Amniotic stem cell (primary cell): ENCODE measurements around the gene CFAP74.

ENCODE experiments used
- DNase-seq: peaks from one replicate; lab custom pipeline; 2025; lab: John Stamatoyannopoulos, UW

CFAP74 gene

DNA sequence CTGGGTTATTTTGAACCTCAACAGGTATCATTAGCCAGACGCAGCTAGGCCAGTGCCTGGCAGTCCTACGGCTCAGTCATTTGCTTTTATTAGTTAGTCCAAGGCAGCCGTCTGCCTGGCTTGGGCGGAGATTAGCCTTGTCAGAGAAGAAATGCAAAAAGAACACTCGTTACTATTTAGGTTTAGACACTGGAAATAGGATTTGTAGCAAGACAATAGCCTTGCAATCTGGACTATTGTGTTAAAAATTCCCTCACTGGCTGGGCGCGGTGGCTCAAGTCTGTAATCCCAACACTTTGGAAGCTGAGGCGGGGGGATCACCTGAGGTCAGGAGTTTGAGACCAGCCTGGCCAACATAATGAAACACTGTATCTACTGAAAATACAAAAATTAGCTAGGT, 35.7 kb upstream of the CFAP74 start:
- DNase-seq = no peak

GRCh38 chr1:2038229-2038628, 34.6 kb upstream of the CFAP74 start:
- no peak for DNase-seq

GRCh38 chr1:2037314-2037979, 33.9 kb upstream of the CFAP74 start:
- DNase-seq = no peak

DNA sequence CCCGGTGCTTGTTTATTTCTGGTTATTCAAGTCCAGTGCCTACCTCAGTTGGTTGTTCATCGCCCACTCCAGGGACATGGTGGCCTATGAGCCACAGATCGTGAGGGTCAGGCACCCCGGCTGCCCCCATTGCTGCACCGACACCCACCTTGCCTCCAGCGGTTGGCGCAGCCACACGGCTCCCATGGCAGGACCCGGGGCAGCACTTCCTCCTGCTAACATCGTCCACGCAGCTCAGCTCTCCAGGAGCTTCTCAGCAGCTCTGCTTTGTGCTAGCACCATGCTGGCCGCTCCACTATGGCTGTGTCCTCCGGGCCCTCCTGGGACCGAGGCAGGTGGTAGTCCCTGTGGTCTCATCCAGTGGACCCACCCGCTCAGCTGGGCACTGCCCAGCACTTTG, 32.7 kb upstream of the CFAP74 start:
- no peak for DNase-seq

GRCh38 chr1:2033165-2033564, 29.6 kb upstream of the CFAP74 start:
- no peak for DNase-seq

DNA sequence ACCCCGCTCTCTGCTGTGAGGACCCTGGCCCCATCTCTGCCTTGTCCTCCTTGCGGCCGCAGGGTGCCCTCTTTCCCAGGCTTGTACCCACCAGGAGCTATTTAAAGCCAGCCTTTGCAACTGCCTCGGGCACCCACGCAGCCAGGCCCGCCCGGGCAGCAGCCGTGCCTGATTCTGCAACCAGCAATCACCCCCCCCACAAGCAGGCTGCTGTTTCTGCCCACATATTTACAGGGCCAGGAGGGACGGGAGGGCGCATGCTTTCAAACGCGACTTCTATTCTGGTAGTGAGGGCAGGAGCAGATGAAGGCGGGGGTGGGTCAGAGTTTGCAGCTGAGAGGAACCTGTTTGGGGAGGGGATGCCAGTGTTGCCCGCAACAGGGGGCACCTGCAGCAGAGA, 29.2 kb upstream of the CFAP74 start:
- DNase-seq = no peak

DNA sequence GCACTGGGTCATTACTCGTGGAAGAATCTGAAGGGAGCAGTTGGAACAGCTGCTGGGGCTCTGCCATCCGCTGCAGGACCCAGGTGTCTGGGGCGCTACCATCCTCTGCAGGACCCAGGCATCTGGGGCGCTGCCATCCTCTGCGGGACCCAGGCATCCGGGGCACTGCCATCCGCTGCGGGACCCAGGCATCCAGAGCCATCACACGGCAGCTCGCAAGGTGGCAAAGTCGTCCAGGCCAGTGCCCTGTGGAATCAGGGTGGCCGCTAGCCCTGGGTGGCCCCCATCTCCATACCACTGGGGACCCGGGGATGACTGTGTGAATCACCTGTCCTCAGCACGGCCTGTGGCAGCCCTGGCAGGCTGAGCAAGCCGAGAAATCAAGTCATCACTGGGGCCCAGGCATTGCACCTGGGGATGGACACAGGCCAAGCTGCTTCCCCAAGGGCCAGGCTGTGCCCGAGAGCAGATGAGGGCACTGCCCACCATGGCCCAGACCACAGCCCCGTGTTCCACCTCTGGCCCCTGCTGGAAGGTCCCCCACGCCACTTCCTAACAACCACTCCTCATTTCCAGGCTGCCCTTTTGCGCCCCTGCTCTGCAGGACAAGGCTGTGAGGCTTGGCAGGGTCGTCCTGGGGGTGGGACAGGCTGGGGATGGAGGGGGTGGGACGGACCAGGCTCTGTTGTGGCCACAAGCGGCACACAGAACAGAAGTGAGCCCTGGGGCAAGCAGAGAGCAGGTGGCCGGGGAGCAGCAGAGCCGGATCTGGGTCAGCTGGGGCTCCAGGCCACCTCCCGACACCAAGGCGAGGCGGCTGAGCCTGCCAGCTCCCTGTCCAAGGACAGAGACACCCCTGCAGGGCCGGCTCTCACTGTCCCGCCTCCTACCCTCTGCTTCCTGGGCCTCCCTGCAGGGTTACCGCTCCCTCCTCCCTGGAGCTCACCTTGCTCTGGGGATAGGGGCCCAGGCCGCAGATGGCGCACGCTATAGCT, 28.3 kb upstream of the CFAP74 start:
- no peak for DNase-seq

DNA sequence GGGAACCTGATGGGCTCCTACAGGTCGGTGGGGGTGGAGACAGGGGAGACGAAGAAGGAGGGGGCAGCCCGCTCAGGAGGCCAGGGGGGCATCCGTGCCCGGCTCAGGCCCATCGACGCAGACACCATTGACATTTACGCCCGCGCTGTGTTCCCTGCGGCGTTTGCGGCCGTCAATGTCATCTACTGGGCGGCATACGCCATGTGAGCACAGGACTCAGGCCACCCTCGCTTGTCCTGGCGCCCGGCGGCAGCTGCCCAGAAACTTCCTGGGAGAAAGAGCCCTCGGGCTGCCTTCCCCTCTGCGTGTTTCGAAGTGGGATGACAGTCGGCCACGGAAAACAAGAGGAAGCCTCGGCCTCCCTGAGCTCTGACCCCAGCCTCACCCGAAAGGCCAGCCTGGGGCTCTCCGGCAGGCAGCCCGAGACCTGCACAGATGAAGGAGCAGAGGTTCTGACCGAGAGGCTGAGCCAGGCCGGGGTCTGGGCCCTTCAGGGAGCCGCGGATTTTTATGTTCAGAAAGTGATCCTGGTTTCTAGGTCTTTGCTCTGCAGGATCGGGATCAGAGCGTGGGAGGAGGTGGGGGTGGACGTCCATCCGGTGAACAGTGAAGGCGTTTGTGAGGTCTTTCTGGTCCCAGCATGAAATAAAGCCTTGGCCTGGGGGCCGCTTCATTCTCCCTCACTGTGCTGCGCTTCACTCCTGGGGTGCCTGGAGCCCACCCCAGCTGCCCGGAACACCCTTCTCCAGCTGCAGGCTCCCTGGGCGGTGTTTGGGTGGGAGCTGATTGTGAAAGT, 26.7 kb upstream of the CFAP74 start:
- DNase-seq = no peak

DNA sequence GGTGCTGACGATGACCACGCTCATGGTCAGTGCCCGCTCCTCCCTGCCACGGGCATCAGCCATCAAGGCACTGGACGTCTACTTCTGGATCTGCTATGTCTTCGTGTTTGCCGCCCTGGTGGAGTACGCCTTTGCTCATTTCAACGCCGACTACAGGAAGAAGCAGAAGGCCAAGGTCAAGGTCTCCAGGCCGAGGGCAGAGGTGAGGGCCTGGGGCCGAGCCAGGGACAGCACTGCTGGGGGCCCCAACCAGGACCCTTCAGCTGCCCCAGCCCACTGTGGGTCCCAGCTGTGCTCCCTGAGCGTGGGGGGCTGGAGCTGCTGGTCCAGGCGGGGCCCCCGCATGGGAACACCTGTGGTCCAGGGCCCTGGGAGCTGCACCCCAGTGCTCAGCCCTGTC, 26.0 kb upstream of the CFAP74 start:
- no peak for DNase-seq

GRCh38 chr1:2028870-2029560, 25.4 kb upstream of the CFAP74 start:
- DNase-seq = no peak

DNA sequence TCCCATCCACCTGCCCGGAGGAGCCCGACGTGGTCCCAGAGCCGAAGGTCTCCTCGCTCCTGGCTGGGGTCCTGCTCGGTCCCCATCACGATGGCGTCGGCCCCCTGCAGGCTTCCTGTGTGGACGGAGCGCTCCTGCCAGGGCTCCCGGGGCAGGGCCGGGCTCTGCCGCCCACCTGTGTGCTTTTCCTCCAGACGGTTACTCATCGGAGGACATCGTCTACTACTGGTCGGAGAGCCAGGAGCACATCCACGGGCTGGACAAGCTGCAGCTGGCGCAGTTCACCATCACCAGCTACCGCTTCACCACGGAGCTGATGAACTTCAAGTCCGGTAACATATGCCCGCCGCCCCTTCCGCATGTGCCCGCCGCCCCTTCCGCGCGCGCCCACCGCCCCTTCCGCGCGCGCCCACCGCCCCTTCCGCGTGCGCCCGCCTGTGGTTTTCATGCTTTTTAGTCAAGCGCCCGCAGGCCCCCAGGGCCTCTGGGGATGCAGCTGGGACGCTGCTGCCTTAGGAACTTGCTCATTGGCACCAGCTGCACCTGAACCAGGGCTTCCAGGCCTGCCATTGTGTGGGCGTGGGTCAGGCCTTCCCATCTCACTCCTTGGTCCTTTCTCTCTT, 24.5 kb upstream of the CFAP74 start:
- DNase-seq = no peak

GRCh38 chr1:2025491-2025981, 21.9 kb upstream of the CFAP74 start:
- no peak for DNase-seq

DNA sequence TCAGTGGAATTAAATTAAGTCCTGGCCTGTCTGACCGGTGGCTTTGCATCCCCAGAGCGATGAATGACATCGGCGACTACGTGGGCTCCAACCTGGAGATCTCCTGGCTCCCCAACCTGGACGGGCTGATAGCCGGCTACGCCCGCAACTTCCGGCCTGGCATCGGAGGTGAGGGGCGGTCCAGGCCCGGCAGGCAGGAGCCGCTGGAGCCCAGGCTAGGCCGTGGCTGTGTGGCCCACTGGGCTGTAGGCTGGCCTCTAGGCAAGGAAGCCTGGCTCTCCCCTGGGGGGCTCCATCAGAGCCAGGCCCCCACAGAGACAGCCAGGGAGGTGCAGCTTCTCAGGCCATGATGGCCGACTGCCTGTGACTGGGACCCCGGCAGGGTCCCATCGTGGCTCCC, 21.3 kb upstream of the CFAP74 start:
- no peak for DNase-seq

GRCh38 chr1:2024451-2024850, 20.9 kb upstream of the CFAP74 start:
- no peak for DNase-seq

DNA sequence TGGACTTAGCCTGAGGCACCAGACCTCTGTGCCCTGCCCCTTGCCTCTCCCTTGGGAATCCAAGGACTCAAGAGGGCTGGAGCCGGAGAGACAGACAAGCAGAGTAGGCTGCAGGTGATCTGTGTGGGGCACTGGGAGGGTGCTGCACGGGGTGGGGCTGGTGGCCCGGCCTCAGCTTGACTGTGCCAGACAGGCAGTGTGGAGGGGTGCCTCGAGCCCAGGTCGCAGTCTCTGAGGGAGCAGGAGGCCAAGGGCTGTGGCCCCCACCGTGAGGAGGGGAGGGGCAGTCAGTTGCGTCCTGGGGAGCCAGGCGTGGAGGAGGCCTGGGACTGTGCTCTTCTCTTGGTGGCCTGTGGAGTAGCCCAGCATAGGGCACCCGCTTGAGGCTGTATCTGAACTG, 19.6 kb upstream of the CFAP74 start:
- DNase-seq = no peak

DNA sequence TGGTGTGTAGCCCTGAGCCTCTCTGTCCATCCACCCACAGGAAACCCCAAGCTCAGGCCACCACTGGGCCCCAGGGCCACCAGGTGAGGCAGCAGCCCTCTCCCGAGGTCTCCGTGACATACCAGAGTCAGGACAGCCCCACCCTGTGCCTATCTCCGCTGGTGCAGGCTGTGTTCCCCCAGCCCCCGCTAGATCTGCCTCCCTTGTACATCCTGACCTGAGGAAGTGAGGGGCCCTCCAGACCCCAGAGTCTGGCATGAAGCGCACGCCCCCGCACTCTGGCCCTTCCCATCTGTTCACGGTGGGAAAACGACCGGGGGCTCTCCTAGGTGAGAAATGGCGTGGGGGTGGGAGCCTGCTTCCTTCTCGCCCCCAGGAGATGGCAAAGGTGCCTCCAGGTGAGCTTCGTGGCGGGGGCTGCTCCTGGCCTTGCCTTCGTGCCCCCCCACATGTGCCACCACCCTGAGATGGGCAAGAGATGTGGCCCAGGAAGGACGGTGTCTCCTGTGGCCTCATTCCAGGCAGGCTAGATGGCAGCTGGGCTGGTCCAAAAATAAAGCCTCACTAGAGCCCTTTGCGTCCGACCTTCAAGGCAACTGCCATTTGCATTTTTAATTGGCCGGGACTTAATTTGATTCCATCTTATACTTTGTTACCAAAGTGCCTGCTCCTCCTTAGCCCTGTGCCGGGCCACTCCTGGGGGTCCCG, 18.6 kb upstream of the CFAP74 start:
- DNase-seq = no peak

GRCh38 chr1:2021550-2021949, 18.0 kb upstream of the CFAP74 start:
- DNase-seq = no peak

DNA sequence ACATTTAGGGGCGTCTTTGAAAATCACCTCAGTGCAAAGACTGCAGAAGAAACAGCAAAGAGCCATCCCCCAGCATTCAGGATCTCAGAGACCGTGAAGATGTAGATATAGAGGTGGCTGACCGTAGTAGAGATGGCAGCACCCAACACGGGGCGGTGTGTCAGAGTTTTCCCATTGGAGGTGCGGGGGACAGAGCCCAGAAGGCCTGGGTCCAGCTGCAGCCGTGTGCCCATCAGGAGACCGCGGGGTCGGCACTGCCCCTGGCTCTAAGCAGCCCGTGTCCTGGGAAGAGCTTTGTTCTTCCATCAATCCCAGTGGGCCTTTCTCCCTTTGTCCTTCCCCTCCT, 16.7 kb upstream of the CFAP74 start:
- DNase-seq = no peak

DNA sequence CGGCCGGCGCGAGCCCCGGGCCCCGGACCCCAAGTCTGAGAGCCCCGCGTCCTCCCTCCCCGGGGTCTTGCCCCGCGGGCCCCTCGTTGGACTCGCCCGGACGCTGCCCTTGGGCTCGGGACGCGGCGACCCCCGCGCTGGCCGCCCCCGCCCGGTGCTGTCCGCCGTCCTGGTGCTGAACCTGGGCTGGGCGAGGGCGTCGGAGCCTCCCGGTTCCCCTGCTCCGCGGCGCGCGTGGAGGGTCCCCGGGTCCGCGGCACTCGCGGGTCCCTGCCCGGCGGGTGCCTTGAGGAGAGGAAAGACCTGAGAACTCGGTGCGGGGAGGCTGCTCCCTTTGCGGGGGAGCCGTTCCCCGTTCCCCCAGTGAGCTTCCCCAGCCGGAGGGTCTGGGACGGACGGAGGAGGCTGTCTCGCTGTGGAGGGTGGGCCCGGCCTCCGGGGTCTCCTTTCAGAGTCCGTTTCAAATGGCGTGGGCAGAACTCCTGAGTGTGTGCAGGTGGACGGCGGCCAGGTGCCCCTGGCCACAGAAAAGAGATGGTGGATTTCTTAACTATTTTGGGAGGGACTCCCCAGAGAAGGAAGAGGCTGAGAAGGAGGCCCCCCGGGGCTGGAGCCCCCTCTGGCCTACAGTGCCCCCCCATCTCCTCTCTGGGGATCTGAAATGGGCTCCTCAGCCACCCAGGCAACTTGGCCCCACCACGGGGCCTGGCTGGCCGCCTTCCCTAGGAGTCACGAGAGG, 16.2 kb upstream of the CFAP74 start:
- no peak for DNase-seq

GRCh38 chr1:2019172-2019543, 15.6 kb upstream of the CFAP74 start, which contains the start of gene GABRD:
TSS of gene GABRD (plus strand) at chr1:2019345. CDS start at chr1:2019424, 79 bp downstream.
- no peak for DNase-seq
